ENCODE results near the gene ZCRB1. TPM values are rescaled to one million over a fixed set of nuclear protein-coding genes. Genes with fewer than 3 reads are reported as not detected.

ZCRB1 gene
- total RNA-seq, 2 experiments from 2014 or later: 30.3 to 31.4 TPM

- H3K36me3 Mint-ChIP-seq (ENCODE audit: low read depth): no peaks in the 10 kb centered on the region
- no peak overlapping the region for H3K4me3 Mint-ChIP-seq
- Histone ChIP-seq H3K4me3 (ENCODE audit: low read length) (no peak overlapping the region), H3K36me3 (ENCODE audit: insufficient read depth, low read length) (no peaks in the 10 kb centered on the region), H3K9me3 (ENCODE audit: control insufficient read depth in 1 of 2, insufficient read depth in 1 of 2, low read length in 2 of 2) (peaks cover 0 to 8% of the 10 kb centered on the region in 2 experiments), H3K4me1 (ENCODE audit: insufficient read depth, low read length) (no peaks in the 10 kb centered on the region), H3K27ac (ENCODE audit: low read depth in 1 of 2, low read length in 2 of 2) (no peak overlapping the region), H3K27me3 (ENCODE audit: control insufficient read depth in 1 of 2, insufficient read depth in 2 of 2, low read length in 2 of 2) (peaks cover 0 to 2% of the 10 kb centered on the region in 2 experiments)
- intact Hi-C loops (cut with DNase I, micrococcal nuclease): no loop called here
- no peak for TF ChIP-seq CTCF (IDR thresholded peaks at IDR 0.05)
- ChIA-PET CTCF (no interaction called here), POLR2A (no interaction called here)
- ATAC-seq (ENCODE audit: poor library complexity) (no peak), DNase-seq (no peak)
- no peak overlapping the region for H3K27ac Mint-ChIP-seq
- no peaks in the 10 kb centered on the region for H3K9me3 Mint-ChIP-seq
- H3K4me1 Mint-ChIP-seq (ENCODE audit: low read depth): peaks cover 5% of the 10 kb centered on the region
- peaks cover 8% of the 10 kb centered on the region for H3K27me3 Mint-ChIP-seq
Measured at GRCh38 chr12:42270596-42270995, 55.3 kb downstream of the ZCRB1 start.

GRCh38 chr12:42267413-42268190, 58.3 kb downstream of the ZCRB1 start:
- Histone ChIP-seq H3K4me1 (ENCODE audit: insufficient read depth, low read length) (no peaks in the 10 kb centered on the region), H3K9me3 (ENCODE audit: control insufficient read depth in 1 of 2, insufficient read depth in 1 of 2, low read length in 2 of 2) (no peaks in the 10 kb centered on the region), H3K36me3 (ENCODE audit: insufficient read depth, low read length) (no peaks in the 10 kb centered on the region), H3K27ac (ENCODE audit: low read depth in 1 of 2, low read length in 2 of 2) (no peak overlapping the region), H3K27me3 (ENCODE audit: control insufficient read depth in 1 of 2, insufficient read depth in 2 of 2, low read length in 2 of 2) (peaks cover 0 to 2% of the 10 kb centered on the region in 2 experiments), H3K4me3 (ENCODE audit: low read length) (no peak overlapping the region)
- ATAC-seq (ENCODE audit: poor library complexity) (no peak), DNase-seq (no peak)
- H3K27me3 Mint-ChIP-seq: peaks cover 7% of the 10 kb centered on the region
- no peaks in the 10 kb centered on the region for H3K36me3 Mint-ChIP-seq (ENCODE audit: low read depth)
- H3K4me3 Mint-ChIP-seq: no peak overlapping the region
- H3K9me3 Mint-ChIP-seq: no peaks in the 10 kb centered on the region
- no peak for TF ChIP-seq CTCF (IDR thresholded peaks at IDR 0.05)
- ChIA-PET CTCF (no interaction called here), POLR2A (no interaction called here)
- H3K27ac Mint-ChIP-seq: no peak overlapping the region
- intact Hi-C loops (cut with DNase I, micrococcal nuclease): loop anchor here in 1 of 2 experiments (1.0 kb wide), 1 partner anchor 39 kb away; no protein-coding TSS in a partner anchor
- H3K4me1 Mint-ChIP-seq (ENCODE audit: low read depth): peaks cover 5% of the 10 kb centered on the region

- CTCF ChIA-PET: no interaction called here
Measured at GRCh38 chr12:42266579-42267230, 59.2 kb downstream of the ZCRB1 start.

More at GRCh38 chr12:42266579-42267230, 59.2 kb downstream of the ZCRB1 start:
- no peak for TF ChIP-seq CTCF (IDR thresholded peaks at IDR 0.05)
- Histone ChIP-seq H3K27me3 (ENCODE audit: control insufficient read depth in 1 of 2, insufficient read depth in 2 of 2, low read length in 2 of 2) (no peaks in the 10 kb centered on the region), H3K4me3 (ENCODE audit: low read length) (no peak overlapping the region), H3K4me1 (ENCODE audit: insufficient read depth, low read length) (no peaks in the 10 kb centered on the region), H3K27ac (ENCODE audit: low read depth in 1 of 2, low read length in 2 of 2) (no peak overlapping the region), H3K36me3 (ENCODE audit: insufficient read depth, low read length) (no peaks in the 10 kb centered on the region), H3K9me3 (ENCODE audit: control insufficient read depth in 1 of 2, insufficient read depth in 1 of 2, low read length in 2 of 2) (no peaks in the 10 kb centered on the region)
- DNase-seq (no peak), ATAC-seq (ENCODE audit: poor library complexity) (no peak)
- Mint-ChIP-seq H3K27ac (no peak overlapping the region), H3K4me1 (ENCODE audit: low read depth) (peaks cover 5% of the 10 kb centered on the region), H3K27me3 (peaks cover 4% of the 10 kb centered on the region), H3K4me3 (no peak overlapping the region), H3K9me3 (no peaks in the 10 kb centered on the region), H3K36me3 (ENCODE audit: low read depth) (no peaks in the 10 kb centered on the region)
- intact Hi-C loops (cut with DNase I, micrococcal nuclease): no loop called here
- POLR2A ChIA-PET: no interaction called here

All from CD4-positive, alpha-beta T cell (primary cell).